ENCODE results near the gene PTPN11. TPM values are rescaled to one million over a fixed set of nuclear protein-coding genes. Genes with fewer than 3 reads are reported as not detected.
A peak's percentile ranks its signal among the peaks of the same experiment; 100 is the strongest.
"Not testable (repeated sequence)": the region's sequence is repeated elsewhere in the genome, so short reads cannot be mapped to it uniquely, and the experiment has no call there.

The PTPN11 gene
- polyA plus RNA-seq, 2 of the 4 experiments (the other 2 are of a cell fraction) = 78.6 to 194 TPM

- no peak for DNase-seq (ENCODE audit: low read depth in 1 of 2, low spot score in 1 of 2)
- 94% methylated on average over 3 of the region's 3 CpGs for WGBS (ENCODE audit: missing lambda C conversion rate)
- no peaks in the 10 kb centered on the region for H3K9me3 ChIP-seq
- ChIA-PET POLR2A (no interaction called here), CTCF (interaction anchor here (0.6 to 1.4 kb wide), 3 partner anchors 583 to 1998 kb away, joined by 3 to 4 read pairs (median 4); no protein-coding TSS in a partner anchor)
- no peaks in the 10 kb centered on the region for H3K4me1 ChIP-seq
- H3K4me3 ChIP-seq = no peak overlapping the region
- FAIRE-seq = no peak
- no peak for ATAC-seq
- no peak overlapping the region for H3K27ac ChIP-seq
- H3K4me2 ChIP-seq = no peak overlapping the region
- TF ChIP-seq HDAC2 (IDR thresholded peaks at IDR 0.05) = no peak
- TF ChIP-seq, protein P1, sequence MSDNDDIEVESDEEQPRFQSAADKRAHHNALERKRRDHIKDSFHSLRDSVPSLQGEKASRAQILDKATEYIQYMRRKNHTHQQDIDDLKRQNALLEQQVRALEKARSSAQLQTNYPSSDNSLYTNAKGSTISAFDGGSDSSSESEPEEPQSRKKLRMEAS (IDR thresholded peaks at IDR 0.05) = no peak
- TF ChIP-seq, protein P2, sequence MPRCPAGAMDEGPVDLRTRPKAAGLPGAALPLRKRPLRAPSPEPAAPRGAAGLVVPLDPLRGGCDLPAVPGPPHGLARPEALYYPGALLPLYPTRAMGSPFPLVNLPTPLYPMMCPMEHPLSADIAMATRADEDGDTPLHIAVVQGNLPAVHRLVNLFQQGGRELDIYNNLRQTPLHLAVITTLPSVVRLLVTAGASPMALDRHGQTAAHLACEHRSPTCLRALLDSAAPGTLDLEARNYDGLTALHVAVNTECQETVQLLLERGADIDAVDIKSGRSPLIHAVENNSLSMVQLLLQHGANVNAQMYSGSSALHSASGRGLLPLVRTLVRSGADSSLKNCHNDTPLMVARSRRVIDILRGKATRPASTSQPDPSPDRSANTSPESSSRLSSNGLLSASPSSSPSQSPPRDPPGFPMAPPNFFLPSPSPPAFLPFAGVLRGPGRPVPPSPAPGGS (IDR thresholded peaks at IDR 0.05) = no peak
- TF ChIP-seq MAZ (IDR thresholded peaks at IDR 0.05; ENCODE audit: borderline replicate concordance, low read depth, low read length) = no peak
- no peak for TF ChIP-seq JUNB (IDR thresholded peaks at IDR 0.05)
- no peak for TF ChIP-seq CBX2 (IDR thresholded peaks at IDR 0.05; ENCODE audit: borderline replicate concordance, low read depth)
- TF ChIP-seq NFE2L2 (conservative IDR thresholded peaks at IDR 0.05; ENCODE audit: low read length) = no peak
- no peak for TF ChIP-seq HMGXB4 (CRISPR knock-in tag; IDR thresholded peaks at IDR 0.05; ENCODE audit: borderline replicate concordance)
- no peak for TF ChIP-seq MAFK (IDR thresholded peaks at IDR 0.05; ENCODE audit: partially characterized antibody)
- TF ChIP-seq RNF2 (IDR thresholded peaks at IDR 0.05; ENCODE audit: borderline replicate concordance, low read depth) = no peak
- no peak for TF ChIP-seq HOXB5 (CRISPR knock-in tag; IDR thresholded peaks at IDR 0.05)
- no peak for TF ChIP-seq POLR2A (IDR thresholded peaks at IDR 0.05; ENCODE audit: low read length)
Measured at GRCh38 chr12:112447106-112447505, 28.4 kb downstream of the PTPN11 start.

GRCh38 chr12:112448165-112448564 lies 29.4 kb downstream of the PTPN11 start:
- ATAC-seq; H3K4me3 ChIP-seq; POLR2A ChIA-PET; DNase-seq (ENCODE audit: low read depth in 1 of 2, low spot score in 1 of 2); FAIRE-seq; H3K4me2 ChIP-seq; H3K27ac ChIP-seq; H3K4me1 ChIP-seq; CTCF ChIA-PET; H3K9me3 ChIP-seq: not testable (repeated sequence)
- 91% methylated on average over 2 of the region's 2 CpGs for WGBS (ENCODE audit: missing lambda C conversion rate)

DNA sequence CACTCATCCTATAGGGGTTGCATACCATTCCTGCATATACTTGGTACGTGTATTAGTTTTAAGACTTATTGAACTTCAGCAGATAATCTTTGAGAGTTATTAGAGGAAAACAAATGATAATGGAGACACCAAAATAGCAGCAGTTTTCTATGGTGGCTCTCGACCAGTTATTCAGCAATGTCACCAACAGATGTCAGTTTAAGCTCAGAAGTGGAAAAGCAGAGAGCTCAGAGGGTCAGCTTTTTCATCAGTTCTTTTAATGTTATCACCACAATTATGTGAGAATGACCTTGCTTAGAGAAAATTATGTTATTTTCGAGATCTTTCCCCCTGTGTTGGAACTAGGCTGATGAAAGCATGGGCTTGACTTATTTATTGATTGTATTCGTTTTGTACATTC lies 32.0 kb downstream of the PTPN11 start:
- ChIA-PET CTCF (interaction anchor here (0.6 to 1.6 kb wide), 7 partner anchors 11 to 588 kb away, joined by 3 to 6 read pairs (median 3); no protein-coding TSS in a partner anchor), POLR2A (interaction anchor here (1.2 kb wide), 1 partner anchor 10 kb away, joined by 9 read pairs; no protein-coding TSS in a partner anchor)
- H3K4me2 ChIP-seq = no peak overlapping the region
- H3K4me1 ChIP-seq = no peaks in the 10 kb centered on the region
- no peak overlapping the region for H3K27ac ChIP-seq
- no peak; a peak in 1 of 6 replicates for ATAC-seq
- no peak for DNase-seq (ENCODE audit: low read depth in 1 of 2, low spot score in 1 of 2)
- no peak overlapping the region for H3K4me3 ChIP-seq
- peak in 1 of 2 experiments; percentile 24; a peak in 2 of 5 replicates for TF ChIP-seq RAD21 (conservative IDR thresholded peaks at IDR 0.05 in 1 of 2, IDR thresholded peaks at IDR 0.05 in 1 of 2)
- TF ChIP-seq ESRRA (IDR thresholded peaks at IDR 0.05; ENCODE audit: borderline replicate concordance, low read length) = no peak
- TF ChIP-seq FOSL2 (IDR thresholded peaks at IDR 0.05) = no peak
- TF ChIP-seq FOSL2 (CRISPR knock-in tag; IDR thresholded peaks at IDR 0.05) = no peak
- TF ChIP-seq, protein P3, sequence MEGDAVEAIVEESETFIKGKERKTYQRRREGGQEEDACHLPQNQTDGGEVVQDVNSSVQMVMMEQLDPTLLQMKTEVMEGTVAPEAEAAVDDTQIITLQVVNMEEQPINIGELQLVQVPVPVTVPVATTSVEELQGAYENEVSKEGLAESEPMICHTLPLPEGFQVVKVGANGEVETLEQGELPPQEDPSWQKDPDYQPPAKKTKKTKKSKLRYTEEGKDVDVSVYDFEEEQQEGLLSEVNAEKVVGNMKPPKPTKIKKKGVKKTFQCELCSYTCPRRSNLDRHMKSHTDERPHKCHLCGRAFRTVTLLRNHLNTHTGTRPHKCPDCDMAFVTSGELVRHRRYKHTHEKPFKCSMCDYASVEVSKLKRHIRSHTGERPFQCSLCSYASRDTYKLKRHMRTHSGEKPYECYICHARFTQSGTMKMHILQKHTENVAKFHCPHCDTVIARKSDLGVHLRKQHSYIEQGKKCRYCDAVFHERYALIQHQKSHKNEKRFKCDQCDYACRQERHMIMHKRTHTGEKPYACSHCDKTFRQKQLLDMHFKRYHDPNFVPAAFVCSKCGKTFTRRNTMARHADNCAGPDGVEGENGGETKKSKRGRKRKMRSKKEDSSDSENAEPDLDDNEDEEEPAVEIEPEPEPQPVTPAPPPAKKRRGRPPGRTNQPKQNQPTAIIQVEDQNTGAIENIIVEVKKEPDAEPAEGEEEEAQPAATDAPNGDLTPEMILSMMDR (IDR thresholded peaks at IDR 0.05) = 0 out of 3 replicates have a peak, but pooled peaks have one; percentile 10
- no peaks in the 10 kb centered on the region for H3K9me3 ChIP-seq
- FAIRE-seq = no peak
- WGBS (ENCODE audit: missing lambda C conversion rate) = 76% methylated on average over 4 of the region's 4 CpGs
